ENCODE data around the gene VIPAS39. TPM values are rescaled to one million over a fixed set of nuclear protein-coding genes. Genes with fewer than 3 reads are reported as not detected.

Gene VIPAS39
- total RNA-seq, 2 donors from 2014 or later: 10.9 to 13.0 TPM

GRCh38 chr14:77407158-77407557 lies 50.2 kb downstream of the VIPAS39 start:
- Histone ChIP-seq H3K27ac (no peak overlapping the region), H3K27me3 (no peaks in the 10 kb centered on the region), H3K9me3 (no peaks in the 10 kb centered on the region), H3K36me3 (no peaks in the 10 kb centered on the region), H3K4me3 (no peak overlapping the region), H3K4me1 (peaks cover 0 to 5% of the 10 kb centered on the region in 2 donors)
- no peak for TF ChIP-seq CTCF (IDR thresholded peaks at IDR 0.05)
- DNase-seq (ENCODE audit: low spot score): no peak

GRCh38 chr14:77406718-77407117 lies 50.7 kb downstream of the VIPAS39 start:
- Histone ChIP-seq H3K36me3 (no peaks in the 10 kb centered on the region), H3K27ac (no peak overlapping the region), H3K27me3 (no peaks in the 10 kb centered on the region), H3K4me1 (peaks cover 0 to 5% of the 10 kb centered on the region in 2 donors), H3K9me3 (no peaks in the 10 kb centered on the region), H3K4me3 (no peak overlapping the region)
- no peak for TF ChIP-seq CTCF (IDR thresholded peaks at IDR 0.05)
- no peak for DNase-seq (ENCODE audit: low spot score)

GRCh38 chr14:77406086-77406485 lies 51.3 kb downstream of the VIPAS39 start:
- TF ChIP-seq CTCF (IDR thresholded peaks at IDR 0.05): no peak
- Histone ChIP-seq H3K4me3 (no peak overlapping the region), H3K4me1 (peaks cover 0 to 5% of the 10 kb centered on the region in 2 donors), H3K27ac (no peak overlapping the region), H3K27me3 (no peaks in the 10 kb centered on the region), H3K36me3 (no peaks in the 10 kb centered on the region), H3K9me3 (no peaks in the 10 kb centered on the region)
- no peak for DNase-seq (ENCODE audit: low spot score)

- H3K4me1 ChIP-seq: peaks cover 0 to 5% of the 10 kb centered on the region in 2 donors
- no peak overlapping the region for H3K4me3 ChIP-seq
- H3K27ac ChIP-seq: no peak overlapping the region
- H3K36me3 ChIP-seq: no peaks in the 10 kb centered on the region
- H3K9me3 ChIP-seq: no peaks in the 10 kb centered on the region
- no peak for DNase-seq (ENCODE audit: low spot score)
- H3K27me3 ChIP-seq: no peaks in the 10 kb centered on the region
- no peak for TF ChIP-seq CTCF (IDR thresholded peaks at IDR 0.05)
These were observed 53.6 kb downstream of the VIPAS39 start for GRCh38 chr14:77403768-77404167.

GRCh38 chr14:77400216-77400615 lies 57.2 kb downstream of the VIPAS39 start:
- no peak for DNase-seq (ENCODE audit: low spot score)
- Histone ChIP-seq H3K4me3 (no peak overlapping the region), H3K27ac (no peak overlapping the region), H3K9me3 (no peaks in the 10 kb centered on the region), H3K4me1 (no peaks in the 10 kb centered on the region), H3K27me3 (no peaks in the 10 kb centered on the region), H3K36me3 (no peaks in the 10 kb centered on the region)
- TF ChIP-seq CTCF (IDR thresholded peaks at IDR 0.05): no peak

GRCh38 chr14:77390188-77390587 lies 67.2 kb downstream of the VIPAS39 start:
- Histone ChIP-seq H3K27me3 (no peaks in the 10 kb centered on the region), H3K4me3 (no peak overlapping the region), H3K4me1 (no peaks in the 10 kb centered on the region), H3K9me3 (no peaks in the 10 kb centered on the region), H3K27ac (no peak overlapping the region), H3K36me3 (no peaks in the 10 kb centered on the region)
- no peak for DNase-seq (ENCODE audit: low spot score)
- TF ChIP-seq CTCF (IDR thresholded peaks at IDR 0.05): no peak

Measured in right atrium auricular region (tissue), 2 donors.